Ovary (tissue), 9 donors: ENCODE results near the gene SMAP1. TPM values are rescaled to one million over a fixed set of nuclear protein-coding genes. Genes with fewer than 3 reads are reported as not detected.

Experiments
- DNase-seq, 5 donors: peaks; one replicate each; pipeline ENCODE4 v3.0.0-alpha.2; 2019 to 2020
- H3K27ac ChIP-seq, 2 donors: fragments of 200-600 bp; one replicate each; pipeline versions ENCODE4 v1.5.1 to v1.8.0; 2019 to 2022
- H3K27me3 ChIP-seq: fragments of 200-600 bp; one replicate; pipeline ENCODE4 v1.8.0; 2022
- H3K36me3 ChIP-seq: fragments of 200-600 bp; sonication (generic); one replicate; pipeline ENCODE4 v1.5.1; 2019
- H3K4me1 ChIP-seq: one replicate; pipeline ENCODE4 v1.8.1; 2013; ENCODE audit warnings: mild to moderate bottlenecking, moderate library complexity; ENCODE audit not compliant: insufficient read depth
- H3K4me3 ChIP-seq: fragments of 200-600 bp; sonication (generic); one replicate; pipeline ENCODE4 v1.5.1; 2017
- H3K9me3 ChIP-seq, 2 donors: fragments of 200-600 bp in 1 of 2; sonication (generic) in 1 of 2; one replicate each; pipeline versions ENCODE4 v1.5.1 to v1.8.1; 2013 to 2019; ENCODE audit warnings: mild to moderate bottlenecking in 1 of 2, moderate library complexity in 1 of 2
- EP300 ChIP-seq: sonication (generic); formaldehyde crosslinking; IDR thresholded peaks from one replicate; pipeline ENCODE4 v1.6.1; 2017; ENCODE audit warnings: antibody characterized with exemption
- POLR2A ChIP-seq: fragments of 450-650 bp; IDR thresholded peaks from one replicate; pipeline ENCODE4 v1.6.1; 2017; ENCODE audit warnings: antibody characterized with exemption, mild to moderate bottlenecking, moderate library complexity
- WGBS, 3 donors: extraction: QIAGEN DNeasy Blood & Tissue Kit in 1 of 3; methylation state at CpG; one replicate each; pipeline versions ENCODE4 v1.1.5 to v1.1.7; 2013 to 2017; 5-methylcytosine and 5-hydroxymethylcytosine counted together
- intact Hi-C, 4 donors: fragments of 100-400 bp; cut with DNase I; formaldehyde crosslinking; loops; one replicate each; pipeline versions ENCODE4 v1.11.0 to v1.15.1; 2022 to 2023
- polyA plus RNA-seq, 2 donors: library from polyadenylated mRNA; stranded (reverse); fragments of 200-250 nt in 1 of 2; fragments of 350-450 nt in 1 of 2; fragmentation: Illumina TruSeq in 1 of 2; extraction: RNeasy Lipid Tissue Mini Kit (QIAGEN cat#74804) in 1 of 2; gene quantifications; one replicate each; pipeline ENCODE4 v1.2.3, GENCODE V29; 2013 to 2014
- total RNA-seq, 7 donors: library from RNA; depleted of rRNA in 2 of 7; stranded (reverse); fragments of >200 nt in 2 of 7; fragmentation: NEBNext Ultra II Directional in 3 of 7; extraction: Animal tissue kit (Norgen Biotek cat#: 25700) in 3 of 7; gene quantifications; one replicate each; pipeline versions ENCODE4 v1.1.0 to v1.2.4, GENCODE V29; 2016 to 2023
- TF ChIP-seq, protein P1 (sequence below), 3 donors: fragments of 450-650 bp in 2 of 3; fragments of 200-600 bp in 1 of 3; IDR thresholded peaks; one replicate each; pipeline versions ENCODE4 v1.5.1 to v1.8.0; 2016 to 2022; ENCODE audit warnings: antibody characterized with exemption in 3 of 3, mild to moderate bottlenecking in 1 of 3
- donor health status: DM: no; HTN: no; CAD: no; lungs with moderate emphysema.
- donor health status: DM: no; HTN: no; CAD: no.
- donor health status: Bipolar disorder and iron deficiency.
- donor health status: DM: yes; HTN: yes; CAD: no.
- donor health status: DM: no; HTN: no; CAD: no.
- donor health status: DM: yes; HTN: yes; CAD: no.

Gene SMAP1
- total and polyA plus RNA-seq, 9 donors = 10.8 to 34.1 (median 18.6) TPM

DNA sequence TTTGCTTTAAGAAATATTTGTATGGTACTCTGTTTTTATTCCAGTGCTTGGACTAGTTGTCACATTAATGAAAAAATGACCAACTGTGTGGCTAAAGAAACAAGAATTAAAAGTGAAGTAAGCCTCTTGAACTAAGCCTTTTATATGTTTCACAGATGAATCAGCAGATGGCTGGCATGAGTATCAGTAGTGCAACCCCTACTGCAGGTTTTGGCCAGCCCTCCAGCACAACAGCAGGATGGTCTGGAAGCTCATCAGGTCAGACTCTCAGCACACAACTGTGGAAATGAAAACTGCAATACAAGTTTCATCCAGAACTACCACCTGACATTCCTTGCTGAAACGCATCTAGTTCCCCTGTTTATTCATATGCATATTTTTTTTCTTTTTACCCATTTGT, 192.4 kb downstream of the SMAP1 start:
- Histone ChIP-seq H3K4me1 (no peaks in the 10 kb centered on the region), H3K27ac (no peak overlapping the region), H3K27me3 (no peaks in the 10 kb centered on the region), H3K4me3 (no peak overlapping the region), H3K36me3 (no peaks in the 10 kb centered on the region), H3K9me3 (no peaks in the 10 kb centered on the region)
- DNase-seq = no peak
- intact Hi-C loops = no loop called here
- 65 to 75% (median 72%) methylated on average over 1 of the region's 1 CpG for WGBS, 3 donors
- TF ChIP-seq, protein P1, sequence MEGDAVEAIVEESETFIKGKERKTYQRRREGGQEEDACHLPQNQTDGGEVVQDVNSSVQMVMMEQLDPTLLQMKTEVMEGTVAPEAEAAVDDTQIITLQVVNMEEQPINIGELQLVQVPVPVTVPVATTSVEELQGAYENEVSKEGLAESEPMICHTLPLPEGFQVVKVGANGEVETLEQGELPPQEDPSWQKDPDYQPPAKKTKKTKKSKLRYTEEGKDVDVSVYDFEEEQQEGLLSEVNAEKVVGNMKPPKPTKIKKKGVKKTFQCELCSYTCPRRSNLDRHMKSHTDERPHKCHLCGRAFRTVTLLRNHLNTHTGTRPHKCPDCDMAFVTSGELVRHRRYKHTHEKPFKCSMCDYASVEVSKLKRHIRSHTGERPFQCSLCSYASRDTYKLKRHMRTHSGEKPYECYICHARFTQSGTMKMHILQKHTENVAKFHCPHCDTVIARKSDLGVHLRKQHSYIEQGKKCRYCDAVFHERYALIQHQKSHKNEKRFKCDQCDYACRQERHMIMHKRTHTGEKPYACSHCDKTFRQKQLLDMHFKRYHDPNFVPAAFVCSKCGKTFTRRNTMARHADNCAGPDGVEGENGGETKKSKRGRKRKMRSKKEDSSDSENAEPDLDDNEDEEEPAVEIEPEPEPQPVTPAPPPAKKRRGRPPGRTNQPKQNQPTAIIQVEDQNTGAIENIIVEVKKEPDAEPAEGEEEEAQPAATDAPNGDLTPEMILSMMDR (IDR thresholded peaks at IDR 0.05) = no peak
- TF ChIP-seq POLR2A (no peak), EP300 (no peak)

DNA sequence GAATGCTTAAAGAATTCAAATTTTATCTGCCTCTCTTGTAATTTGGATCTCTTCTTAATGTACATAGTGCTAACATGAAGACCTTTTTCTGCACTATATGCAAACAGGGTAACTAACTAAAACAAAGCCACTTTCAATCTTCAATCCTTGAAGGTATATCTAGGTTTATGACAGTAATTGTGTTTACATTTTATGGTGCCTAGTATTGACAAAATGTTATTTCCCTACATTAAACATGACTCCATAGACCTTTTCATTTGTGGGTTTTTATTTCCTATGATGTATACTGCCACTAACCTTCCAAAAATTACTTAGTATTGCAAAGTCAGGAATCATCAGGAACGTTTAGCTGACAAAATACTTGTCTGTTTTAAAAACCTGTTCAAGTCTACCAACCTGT, 193.2 kb downstream of the SMAP1 start:
- DNase-seq = no peak
- TF ChIP-seq, protein P1 (IDR thresholded peaks at IDR 0.05) = no peak
- no peak for TF ChIP-seq EP300
- no peaks in the 10 kb centered on the region for H3K4me1 ChIP-seq
- 79 to 83% (median 81%) methylated on average over 1 of the region's 1 CpG for WGBS, 3 donors
- H3K27me3 ChIP-seq = no peaks in the 10 kb centered on the region
- no peak overlapping the region for H3K4me3 ChIP-seq
- H3K9me3 ChIP-seq = no peaks in the 10 kb centered on the region
- H3K27ac ChIP-seq = no peak overlapping the region
- intact Hi-C loops = no loop called here
- H3K36me3 ChIP-seq = no peaks in the 10 kb centered on the region

DNA sequence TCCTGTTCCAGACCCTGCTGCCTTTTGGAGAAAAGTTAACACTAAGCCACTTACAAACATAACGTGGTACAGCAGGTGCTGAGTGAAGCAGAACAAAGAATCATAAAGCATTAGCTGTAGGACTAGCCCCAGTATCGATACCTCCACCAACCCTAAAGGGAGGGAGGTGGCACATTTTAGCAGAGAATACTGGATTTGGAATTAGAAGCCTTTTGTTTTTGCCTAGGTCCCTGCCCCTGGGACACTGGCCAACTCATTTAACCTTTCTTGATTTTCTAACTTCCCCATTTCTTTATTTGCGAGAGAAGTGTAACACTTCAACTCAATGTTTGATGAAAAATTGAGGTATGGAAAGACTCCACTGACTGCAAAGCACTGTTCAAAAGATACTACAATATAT, 195.7 kb downstream of the SMAP1 start:
- DNase-seq = no peak
- Histone ChIP-seq H3K9me3 (no peaks in the 10 kb centered on the region), H3K27me3 (no peaks in the 10 kb centered on the region), H3K4me1 (no peaks in the 10 kb centered on the region), H3K4me3 (no peak overlapping the region), H3K36me3 (no peaks in the 10 kb centered on the region), H3K27ac (no peak overlapping the region)
- WGBS, 3 donors = 80 to 91% (median 80%) methylated on average over 3 of the region's 3 CpGs
- intact Hi-C loops = no loop called here
- no peak for TF ChIP-seq EP300
- TF ChIP-seq, protein P1 (IDR thresholded peaks at IDR 0.05) = no peak
- no peak for TF ChIP-seq POLR2A

DNA sequence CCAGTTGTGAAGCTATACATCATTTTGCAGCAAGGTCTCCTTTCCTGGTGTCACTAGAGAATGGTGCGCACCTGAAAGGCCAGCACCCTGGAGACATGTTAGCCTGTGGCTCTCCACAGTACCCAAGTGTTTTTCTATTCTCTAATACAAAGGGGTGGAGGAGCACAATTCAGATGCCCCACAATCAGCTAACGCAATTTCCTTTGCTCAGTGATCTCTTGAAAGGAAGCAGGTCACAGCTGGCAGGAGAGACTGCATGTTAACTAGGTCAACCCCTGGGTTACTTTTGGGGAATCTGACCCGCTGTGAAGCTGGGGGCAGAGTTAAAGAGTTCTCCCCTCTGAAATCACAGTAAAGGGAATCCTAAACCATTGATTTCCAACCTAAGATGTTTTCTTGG, 196.7 kb downstream of the SMAP1 start:
- TF ChIP-seq, protein P1 (IDR thresholded peaks at IDR 0.05) = no peak
- TF ChIP-seq EP300 (no peak), POLR2A (no peak)
- H3K27ac ChIP-seq = no peak overlapping the region
- no peaks in the 10 kb centered on the region for H3K27me3 ChIP-seq
- intact Hi-C loops = no loop called here
- no peaks in the 10 kb centered on the region for H3K9me3 ChIP-seq
- DNase-seq = no peak
- WGBS, 3 donors = 82 to 86% (median 85%) methylated on average over 3 of the region's 3 CpGs
- H3K36me3 ChIP-seq = no peaks in the 10 kb centered on the region
- H3K4me1 ChIP-seq = no peaks in the 10 kb centered on the region
- H3K4me3 ChIP-seq = no peak overlapping the region

DNA sequence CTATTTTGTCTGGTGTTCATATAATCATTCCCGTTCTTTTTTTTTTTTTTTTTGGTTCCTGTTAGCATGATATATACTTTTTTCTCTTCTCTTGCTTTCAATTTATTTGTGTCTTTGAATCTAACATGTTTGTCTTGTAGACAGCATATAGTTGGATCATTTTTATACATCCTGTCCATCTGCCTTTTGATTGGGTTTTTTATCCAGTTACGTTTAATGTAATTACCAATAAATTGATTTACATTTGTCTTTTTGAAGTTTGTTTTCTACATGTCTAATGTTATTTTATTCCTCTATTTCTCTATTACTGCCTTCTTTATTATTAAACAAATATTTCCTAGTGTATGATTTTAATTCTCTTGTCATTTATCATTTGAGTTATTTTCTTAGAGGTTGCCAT, 204.8 kb downstream of the SMAP1 start:
- TF ChIP-seq POLR2A (no peak), EP300 (no peak)
- TF ChIP-seq, protein P1 (IDR thresholded peaks at IDR 0.05) = no peak
- no peaks in the 10 kb centered on the region for H3K9me3 ChIP-seq
- no peak overlapping the region for H3K4me3 ChIP-seq
- DNase-seq = no peak
- no peaks in the 10 kb centered on the region for H3K27me3 ChIP-seq
- WGBS, 3 donors = 97 to 99% (median 98%) methylated on average over 2 of the region's 2 CpGs
- H3K36me3 ChIP-seq = no peaks in the 10 kb centered on the region
- H3K27ac ChIP-seq = no peak overlapping the region
- intact Hi-C loops = no loop called here
- H3K4me1 ChIP-seq = no peaks in the 10 kb centered on the region
